ENCODE measurements around the gene VSTM2L. TPM values are rescaled to one million over a fixed set of nuclear protein-coding genes. Genes with fewer than 3 reads are reported as not detected.

Gene VSTM2L
- total and polyA plus RNA-seq, 2 donors: 2.7 to 4.4 TPM

GRCh38 chr20:37895166-37895565, 7.8 kb upstream of the VSTM2L start:
- Histone ChIP-seq H3K27ac (ENCODE audit: low read depth in 1 of 2, low read length in 1 of 2) (no peak overlapping the region), H3K27me3 (ENCODE audit: control insufficient read depth in 2 of 2, insufficient read depth in 1 of 2, low read length in 1 of 2) (peaks cover 0 to 7% of the 10 kb centered on the region in 2 donors), H3K4me3 (ENCODE audit: low read length in 2 of 2) (no peak overlapping the region), H3K36me3 (ENCODE audit: control insufficient read depth in 2 of 2, insufficient read depth in 2 of 2, low read length in 1 of 2) (no peaks in the 10 kb centered on the region), H3K9me3 (ENCODE audit: control insufficient read depth in 2 of 2, insufficient read depth in 1 of 2, low read length in 1 of 2) (no peaks in the 10 kb centered on the region), H3K4me1 (ENCODE audit: control insufficient read depth in 2 of 2, insufficient read depth in 2 of 2, low read length in 2 of 2) (no peaks in the 10 kb centered on the region)
- 93% methylated on average over 6 of the region's 6 CpGs for WGBS
- DNase-seq (ENCODE audit: low read depth in 6 of 9, low spot score in 9 of 9): no peak

- Histone ChIP-seq H3K27me3 (ENCODE audit: control insufficient read depth in 2 of 2, insufficient read depth in 1 of 2, low read length in 1 of 2) (peaks cover 6 to 24% of the 10 kb centered on the region in 2 donors), H3K4me1 (ENCODE audit: control insufficient read depth in 2 of 2, insufficient read depth in 2 of 2, low read length in 2 of 2) (no peaks in the 10 kb centered on the region), H3K27ac (ENCODE audit: low read depth in 1 of 2, low read length in 1 of 2) (no peak overlapping the region), H3K36me3 (ENCODE audit: control insufficient read depth in 2 of 2, insufficient read depth in 2 of 2, low read length in 1 of 2) (no peaks in the 10 kb centered on the region), H3K9me3 (ENCODE audit: control insufficient read depth in 2 of 2, insufficient read depth in 1 of 2, low read length in 1 of 2) (no peaks in the 10 kb centered on the region), H3K4me3 (ENCODE audit: low read length in 2 of 2) (no peak overlapping the region)
- no peak for DNase-seq (ENCODE audit: low read depth in 6 of 9, low spot score in 9 of 9)
- WGBS: 78% methylated on average over 12 of the region's 12 CpGs
Observed at GRCh38 chr20:37896932-37897548, 5.9 kb upstream of the VSTM2L start.

GRCh38 chr20:37898233-37899104, 4.5 kb upstream of the VSTM2L start:
- H3K4me1 ChIP-seq (ENCODE audit: control insufficient read depth in 2 of 2, insufficient read depth in 2 of 2, low read length in 2 of 2): no peaks in the 10 kb centered on the region
- 84% methylated on average over 10 of the region's 10 CpGs for WGBS
- no peaks in the 10 kb centered on the region for H3K9me3 ChIP-seq (ENCODE audit: control insufficient read depth in 2 of 2, insufficient read depth in 1 of 2, low read length in 1 of 2)
- no peak overlapping the region for H3K4me3 ChIP-seq (ENCODE audit: low read length in 2 of 2)
- H3K27ac ChIP-seq (ENCODE audit: low read depth in 1 of 2, low read length in 1 of 2): no peak overlapping the region
- no peaks in the 10 kb centered on the region for H3K36me3 ChIP-seq (ENCODE audit: control insufficient read depth in 2 of 2, insufficient read depth in 2 of 2, low read length in 1 of 2)
- H3K27me3 ChIP-seq (ENCODE audit: control insufficient read depth in 2 of 2, insufficient read depth in 1 of 2, low read length in 1 of 2): peaks cover 20 to 37% of the 10 kb centered on the region in 2 donors
- no peak for DNase-seq (ENCODE audit: low read depth in 6 of 9, low spot score in 9 of 9)

GRCh38 chr20:37899105-37900045, 3.6 kb upstream of the VSTM2L start:
- WGBS: 69% methylated on average over 8 of the region's 8 CpGs
- Histone ChIP-seq H3K4me1 (ENCODE audit: control insufficient read depth in 2 of 2, insufficient read depth in 2 of 2, low read length in 2 of 2) (no peaks in the 10 kb centered on the region), H3K27me3 (ENCODE audit: control insufficient read depth in 2 of 2, insufficient read depth in 1 of 2, low read length in 1 of 2) (peaks cover 29 to 46% of the 10 kb centered on the region in 2 donors), H3K4me3 (ENCODE audit: low read length in 2 of 2) (no peak overlapping the region), H3K9me3 (ENCODE audit: control insufficient read depth in 2 of 2, insufficient read depth in 1 of 2, low read length in 1 of 2) (no peaks in the 10 kb centered on the region), H3K27ac (ENCODE audit: low read depth in 1 of 2, low read length in 1 of 2) (no peak overlapping the region), H3K36me3 (ENCODE audit: control insufficient read depth in 2 of 2, insufficient read depth in 2 of 2, low read length in 1 of 2) (no peaks in the 10 kb centered on the region)
- no peak for DNase-seq (ENCODE audit: low read depth in 6 of 9, low spot score in 9 of 9)

GRCh38 chr20:37901240-37901639, 1.7 kb upstream of the VSTM2L start:
- WGBS: 26% methylated on average over 18 of the region's 18 CpGs
- H3K9me3 ChIP-seq (ENCODE audit: control insufficient read depth in 2 of 2, insufficient read depth in 1 of 2, low read length in 1 of 2): no peaks in the 10 kb centered on the region
- H3K27ac ChIP-seq (ENCODE audit: low read depth in 1 of 2, low read length in 1 of 2): no peak overlapping the region
- no peaks in the 10 kb centered on the region for H3K4me1 ChIP-seq (ENCODE audit: control insufficient read depth in 2 of 2, insufficient read depth in 2 of 2, low read length in 2 of 2)
- DNase-seq (ENCODE audit: low read depth in 6 of 9, low spot score in 9 of 9): no peak
- no peaks in the 10 kb centered on the region for H3K36me3 ChIP-seq (ENCODE audit: control insufficient read depth in 2 of 2, insufficient read depth in 2 of 2, low read length in 1 of 2)
- peaks cover 32 to 64% of the 10 kb centered on the region in 2 donors for H3K27me3 ChIP-seq (ENCODE audit: control insufficient read depth in 2 of 2, insufficient read depth in 1 of 2, low read length in 1 of 2)
- no peak overlapping the region for H3K4me3 ChIP-seq (ENCODE audit: low read length in 2 of 2)

- no peak for DNase-seq (ENCODE audit: low read depth in 6 of 9, low spot score in 9 of 9)
- 21% methylated on average over 38 of the region's 38 CpGs for whole genome bisulfite sequencing
- H3K4me1 ChIP-seq (ENCODE audit: control insufficient read depth in 2 of 2, insufficient read depth in 2 of 2, low read length in 2 of 2): no peaks in the 10 kb centered on the region
- no peak overlapping the region for H3K4me3 ChIP-seq (ENCODE audit: low read length in 2 of 2)
- no peaks in the 10 kb centered on the region for H3K36me3 ChIP-seq (ENCODE audit: control insufficient read depth in 2 of 2, insufficient read depth in 2 of 2, low read length in 1 of 2)
- H3K9me3 ChIP-seq (ENCODE audit: control insufficient read depth in 2 of 2, insufficient read depth in 1 of 2, low read length in 1 of 2): no peaks in the 10 kb centered on the region
- no peak overlapping the region for H3K27ac ChIP-seq (ENCODE audit: low read depth in 1 of 2, low read length in 1 of 2)
- H3K27me3 ChIP-seq (ENCODE audit: control insufficient read depth in 2 of 2, insufficient read depth in 1 of 2, low read length in 1 of 2): peaks cover 32 to 70% of the 10 kb centered on the region in 2 donors
Observed at GRCh38 chr20:37901654-37902503, 1.0 kb upstream of the VSTM2L start.

GRCh38 chr20:37903317-37904007, 535 bp downstream of the VSTM2L start:
- H3K9me3 ChIP-seq (ENCODE audit: control insufficient read depth in 2 of 2, insufficient read depth in 1 of 2, low read length in 1 of 2): no peaks in the 10 kb centered on the region
- no peak for DNase-seq (ENCODE audit: low read depth in 6 of 9, low spot score in 9 of 9)
- no peak overlapping the region for H3K4me3 ChIP-seq (ENCODE audit: low read length in 2 of 2)
- no peaks in the 10 kb centered on the region for H3K36me3 ChIP-seq (ENCODE audit: control insufficient read depth in 2 of 2, insufficient read depth in 2 of 2, low read length in 1 of 2)
- peaks cover 32 to 80% of the 10 kb centered on the region in 2 donors for H3K27me3 ChIP-seq (ENCODE audit: control insufficient read depth in 2 of 2, insufficient read depth in 1 of 2, low read length in 1 of 2)
- no peak overlapping the region for H3K27ac ChIP-seq (ENCODE audit: low read depth in 1 of 2, low read length in 1 of 2)
- H3K4me1 ChIP-seq (ENCODE audit: control insufficient read depth in 2 of 2, insufficient read depth in 2 of 2, low read length in 2 of 2): no peaks in the 10 kb centered on the region
- 28% methylated on average over 65 of the region's 67 CpGs for WGBS
